Spleen (tissue), 13 donors: ENCODE data around the gene SPATA31A3. TPM values are rescaled to one million over a fixed set of nuclear protein-coding genes. Genes with fewer than 3 reads are reported as not detected.
"Not testable (repeated sequence)": the region's sequence is repeated elsewhere in the genome, so short reads cannot be mapped to it uniquely, and the experiment has no call there.

Experiments
- DNase-seq: peaks from one replicate; pipeline ENCODE4 v3.0.0-alpha.2; 2020
- H3K27ac ChIP-seq, 8 donors: fragments of 200-600 bp; sonication (generic) in 7 of 8; 1 replicate in 4 of 8; 2 replicates in 4 of 8; pipeline versions ENCODE4 v1.5.0 to v1.8.0; 2016 to 2021; ENCODE audit warnings: inconsistent platforms in 4 of 8, mild to moderate bottlenecking in 4 of 8, moderate library complexity in 1 of 8
- H3K27me3 ChIP-seq, 7 donors: fragments of 200-600 bp; sonication (generic) in 6 of 7; replicated peaks in 1 of 7; 1 replicate in 4 of 7; 2 replicates in 3 of 7; pipeline versions ENCODE4 v1.5.0 to v1.8.0; 2016 to 2021; ENCODE audit warnings: inconsistent platforms in 3 of 7, mild to moderate bottlenecking in 1 of 7
- H3K36me3 ChIP-seq, 6 donors: fragments of 200-600 bp; sonication (generic) in 5 of 6; 1 replicate in 4 of 6; 2 replicates in 2 of 6; pipeline versions ENCODE4 v1.5.0 to v1.8.0; 2016 to 2021; ENCODE audit warnings: inconsistent platforms in 2 of 6
- H3K4me1 ChIP-seq, 6 donors: fragments of 200-600 bp; sonication (generic) in 5 of 6; 1 replicate in 3 of 6; 2 replicates in 3 of 6; pipeline versions ENCODE4 v1.5.0 to v1.8.0; 2016 to 2021; ENCODE audit warnings: inconsistent platforms in 3 of 6
- H3K4me3 ChIP-seq, 8 donors: fragments of 200-600 bp; sonication (generic) in 7 of 8; 1 replicate in 4 of 8; 2 replicates in 4 of 8; pipeline versions ENCODE4 v1.5.0 to v1.8.0; 2016 to 2021; ENCODE audit warnings: inconsistent platforms in 4 of 8, mild to moderate bottlenecking in 4 of 8, moderate library complexity in 2 of 8
- H3K9me3 ChIP-seq, 8 donors: fragments of 200-600 bp; sonication (generic) in 7 of 8; 1 replicate in 4 of 8; 2 replicates in 4 of 8; pipeline versions ENCODE4 v1.5.0 to v1.8.0; 2016 to 2021; ENCODE audit warnings: inconsistent platforms in 4 of 8
- WGBS, 5 donors: extraction: QIAGEN DNeasy Blood & Tissue Kit in 3 of 5; methylation state at CpG; one replicate each; pipeline versions ENCODE4 v1.1.5 to v1.1.7; 2013 to 2018; 5-methylcytosine and 5-hydroxymethylcytosine counted together
- intact Hi-C: fragments of 100-400 bp; cut with DNase I; formaldehyde crosslinking; loops from one replicate; pipeline ENCODE4 v1.15.0; 2023; ENCODE audit warnings: low total_unique reads
- long read RNA-seq, 2 donors: transcript quantifications; one replicate each; lab custom pipeline, GENCODE V29; 2026
- polyA plus RNA-seq, 3 donors: library from polyadenylated mRNA; stranded (reverse); fragments of 200-250 nt; gene quantifications; one replicate each; pipeline ENCODE4 v1.2.1, GENCODE V29; 2013
- small RNA-seq, 4 donors: library from RNA; depleted of rRNA; stranded (forward); fragments of <200 nt; gene quantifications; one replicate each; pipeline ENCODE3, GENCODE V24; 2016
- total RNA-seq, 7 donors: library from RNA; depleted of rRNA in 3 of 7; stranded (reverse); fragments of >200 nt in 3 of 7; fragmentation: NEBNext Ultra II Directional in 4 of 7; extraction: Animal tissue kit (Norgen Biotek cat#: 25700) in 4 of 7; gene quantifications; one replicate each; pipeline versions ENCODE4 v1.1.0 to v1.2.1, GENCODE V29; 2016 to 2021
- donor health status: healthy with polysubstance abuse.
- donor health status: DM: no; HTN: no; CAD: no; lungs with moderate emphysema.
- donor health status: DM: no; HTN: no; CAD: no.
- donor health status: Bipolar disorder and iron deficiency.
- donor health status: healthy.
- donor health status: DM: no; HTN: no; CAD: no.
- donor health status: DM: yes; HTN: yes; CAD: no.

The SPATA31A3 gene
- not detected for total RNA-seq
- polyA plus RNA-seq: not detected
- long read RNA-seq, donor 1: 0 reads
- long read RNA-seq, donor 2: 0 reads

DNA sequence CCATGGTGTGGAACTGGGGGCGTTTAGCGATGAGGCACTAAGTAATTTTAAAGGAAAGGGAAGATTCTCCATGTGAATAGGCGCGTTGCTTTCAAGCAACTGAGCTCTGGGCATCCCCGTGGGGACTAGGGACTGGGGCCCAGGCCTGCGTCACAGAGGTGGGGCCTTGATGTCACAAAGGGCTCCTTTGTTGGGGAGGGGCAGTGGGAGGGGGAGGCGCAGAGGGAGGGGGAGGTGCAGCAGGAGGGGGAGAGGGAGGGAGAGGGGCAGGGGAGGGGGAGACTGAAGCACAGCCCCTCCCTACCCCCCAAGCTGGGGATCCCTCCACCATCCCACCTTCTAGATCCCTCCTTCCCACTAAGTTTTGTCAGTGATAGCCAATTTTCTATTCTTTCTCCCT is at the start of gene SPATA31A3:
SPATA31A3 (minus strand) TSS at position 101 of the 400 bp plus-strand sequence; CDS start at position 72, 29 bp downstream.
- H3K9me3 ChIP-seq, H3K27me3 ChIP-seq, H3K4me3 ChIP-seq, H3K36me3 ChIP-seq, H3K4me1 ChIP-seq, intact Hi-C loops, H3K27ac ChIP-seq, DNase-seq: not testable (repeated sequence)
- no CpG with 5 or more reads among the region's 7 CpGs for WGBS, 5 donors

GRCh38 chr9:66952576-66952975 is 39.8 kb downstream of the SPATA31A3 start:
- intact Hi-C loops, H3K9me3 ChIP-seq, H3K27ac ChIP-seq, DNase-seq, H3K4me1 ChIP-seq, H3K4me3 ChIP-seq, H3K36me3 ChIP-seq, H3K27me3 ChIP-seq: not testable (repeated sequence)
- WGBS, 5 donors: 92 to 98% (median 96%) methylated on average over 9 to 11 of the region's 11 CpGs

- H3K9me3 ChIP-seq, H3K27ac ChIP-seq, H3K27me3 ChIP-seq, H3K36me3 ChIP-seq, intact Hi-C loops, H3K4me1 ChIP-seq, DNase-seq, H3K4me3 ChIP-seq: not testable (repeated sequence)
- WGBS, 5 donors: 48 to 65% (median 57%) methylated on average over 4 to 5 of the region's 5 CpGs
Measured at GRCh38 chr9:66942400-66943155, 49.8 kb downstream of the SPATA31A3 start.

GRCh38 chr9:66939878-66940830 is 52.2 kb downstream of the SPATA31A3 start:
- H3K9me3 ChIP-seq, H3K4me3 ChIP-seq, H3K4me1 ChIP-seq, H3K27me3 ChIP-seq, H3K36me3 ChIP-seq, DNase-seq, intact Hi-C loops, H3K27ac ChIP-seq: not testable (repeated sequence)
- 17 to 75% (median 63%) methylated on average over 1 of the region's 2 CpGs for WGBS, 5 donors

GRCh38 chr9:66938322-66938721 is 54.0 kb downstream of the SPATA31A3 start:
- DNase-seq, H3K4me3 ChIP-seq, intact Hi-C loops, H3K9me3 ChIP-seq, H3K27ac ChIP-seq, H3K4me1 ChIP-seq, H3K36me3 ChIP-seq, H3K27me3 ChIP-seq: not testable (repeated sequence)
- 78 to 88% (median 81%) methylated on average over 4 to 5 of the region's 5 CpGs for WGBS, 5 donors

DNA sequence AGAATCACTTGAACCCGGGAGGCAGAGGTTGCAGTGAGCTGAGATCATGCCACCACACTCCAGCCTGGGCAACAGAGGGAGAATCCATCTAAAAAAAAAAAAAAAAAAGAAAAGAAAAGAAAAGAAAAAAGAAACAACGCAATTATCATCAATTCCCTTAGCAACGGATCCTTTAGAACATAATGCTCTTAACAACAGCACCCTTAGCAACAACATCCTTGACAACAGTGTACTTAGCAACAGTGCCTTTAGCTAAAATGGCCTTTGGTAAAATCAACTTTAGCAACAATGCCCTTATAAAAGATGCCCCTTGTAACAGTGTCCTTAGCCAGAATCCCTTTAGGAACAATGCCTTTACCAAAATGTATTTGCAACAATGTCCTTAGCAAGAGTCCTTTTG is 54.7 kb downstream of the SPATA31A3 start:
- WGBS, 5 donors: 81 to 95% (median 83%) methylated on average over 2 to 3 of the region's 3 CpGs; no CpG with 5 or more reads in 2 of the 5 donors
- H3K27ac ChIP-seq, H3K27me3 ChIP-seq, H3K4me3 ChIP-seq, H3K4me1 ChIP-seq, DNase-seq, intact Hi-C loops, H3K9me3 ChIP-seq, H3K36me3 ChIP-seq: not testable (repeated sequence)

Small RNAs within 50 kb of the gene (small RNA-seq; reads per million reads assigned to genes)
- gene AL353770.1: 0 reads per million in 4 donors
- 0 reads per million in 4 donors for gene AL353770.2

Other genes with a start within 250 kb of the SPATA31A3 start
- 1 to 10 TPM; 4.3 to 7.4 (median 5.8) TPM for gene ZNF658, start 91.8 kb downstream of the SPATA31A3 start, total RNA-seq
- gene ZNF658, start 91.8 kb downstream of the SPATA31A3 start, polyA plus RNA-seq: 1 to 10 TPM; 1.3 to 2.2 (median 1.6) TPM